PFSK-1 (cell line): Measurements from ENCODE around the gene VAV2.

Experiments
- FOXP2 ChIP-seq: optimal IDR thresholded peaks from 2 replicates; pipeline ENCODE3; 2011; ENCODE audit warnings: borderline replicate concordance, control low read depth, inconsistent platforms; ENCODE audit not compliant: insufficient read depth; ENCODE audit errors: extremely low read length, extremely low read depth
- POLR2AphosphoS5 ChIP-seq: IDR thresholded peaks from 2 replicates; pipeline ENCODE4 v1.6.1; 2012; ENCODE audit warnings: low read depth, mild to moderate bottlenecking, control low read depth, low read length, moderate library complexity
- SIN3A ChIP-seq: IDR thresholded peaks from 2 replicates; pipeline ENCODE4 v1.6.1; 2012; ENCODE audit warnings: mild to moderate bottlenecking, low read length, moderate library complexity, borderline replicate concordance; ENCODE audit not compliant: insufficient read depth
- TAF1 ChIP-seq: IDR thresholded peaks from 2 replicates; pipeline ENCODE4 v1.6.1; 2012; ENCODE audit warnings: low read length, control low read depth, borderline replicate concordance; ENCODE audit not compliant: insufficient read depth
- TF ChIP-seq, protein P1 (sequence below), 2 experiments: IDR thresholded peaks; 2 replicates each; pipeline versions ENCODE4 v1.6.1 to v1.8.0; 2011 to 2012; ENCODE audit warnings: low read depth in 2 of 2, low read length in 2 of 2, control low read depth in 1 of 2, inconsistent platforms in 1 of 2, mild to moderate bottlenecking in 1 of 2, moderate library complexity in 1 of 2; ENCODE audit not compliant: insufficient read depth in 1 of 2

The VAV2 gene

DNA sequence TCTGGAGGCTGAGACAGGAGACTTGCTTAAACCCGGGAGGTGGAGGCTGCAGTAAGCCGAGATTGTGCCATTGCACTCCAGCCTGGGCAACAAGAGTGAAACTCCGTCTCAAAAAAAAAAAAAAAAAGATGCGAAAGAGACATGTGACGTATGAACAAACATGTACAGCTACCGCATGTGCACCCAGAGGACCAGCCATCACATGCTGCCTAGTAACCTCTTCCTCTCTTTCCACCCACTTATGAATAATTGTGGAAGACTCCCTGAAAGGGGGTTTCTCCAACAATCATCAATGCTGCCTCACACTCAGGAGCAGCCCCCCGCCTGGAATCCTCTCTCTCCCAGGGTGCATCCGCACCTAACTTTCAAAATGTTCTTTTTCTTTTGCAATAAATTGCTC is 256.2 kb downstream of the VAV2 start:
- TF ChIP-seq FOXP2, result no peak
- TF ChIP-seq, protein P1, sequence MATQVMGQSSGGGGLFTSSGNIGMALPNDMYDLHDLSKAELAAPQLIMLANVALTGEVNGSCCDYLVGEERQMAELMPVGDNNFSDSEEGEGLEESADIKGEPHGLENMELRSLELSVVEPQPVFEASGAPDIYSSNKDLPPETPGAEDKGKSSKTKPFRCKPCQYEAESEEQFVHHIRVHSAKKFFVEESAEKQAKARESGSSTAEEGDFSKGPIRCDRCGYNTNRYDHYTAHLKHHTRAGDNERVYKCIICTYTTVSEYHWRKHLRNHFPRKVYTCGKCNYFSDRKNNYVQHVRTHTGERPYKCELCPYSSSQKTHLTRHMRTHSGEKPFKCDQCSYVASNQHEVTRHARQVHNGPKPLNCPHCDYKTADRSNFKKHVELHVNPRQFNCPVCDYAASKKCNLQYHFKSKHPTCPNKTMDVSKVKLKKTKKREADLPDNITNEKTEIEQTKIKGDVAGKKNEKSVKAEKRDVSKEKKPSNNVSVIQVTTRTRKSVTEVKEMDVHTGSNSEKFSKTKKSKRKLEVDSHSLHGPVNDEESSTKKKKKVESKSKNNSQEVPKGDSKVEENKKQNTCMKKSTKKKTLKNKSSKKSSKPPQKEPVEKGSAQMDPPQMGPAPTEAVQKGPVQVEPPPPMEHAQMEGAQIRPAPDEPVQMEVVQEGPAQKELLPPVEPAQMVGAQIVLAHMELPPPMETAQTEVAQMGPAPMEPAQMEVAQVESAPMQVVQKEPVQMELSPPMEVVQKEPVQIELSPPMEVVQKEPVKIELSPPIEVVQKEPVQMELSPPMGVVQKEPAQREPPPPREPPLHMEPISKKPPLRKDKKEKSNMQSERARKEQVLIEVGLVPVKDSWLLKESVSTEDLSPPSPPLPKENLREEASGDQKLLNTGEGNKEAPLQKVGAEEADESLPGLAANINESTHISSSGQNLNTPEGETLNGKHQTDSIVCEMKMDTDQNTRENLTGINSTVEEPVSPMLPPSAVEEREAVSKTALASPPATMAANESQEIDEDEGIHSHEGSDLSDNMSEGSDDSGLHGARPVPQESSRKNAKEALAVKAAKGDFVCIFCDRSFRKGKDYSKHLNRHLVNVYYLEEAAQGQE (IDR thresholded peaks at IDR 0.05; ENCODE audit: insufficient read depth in 1 of 2, low read depth in 2 of 2, low read length in 2 of 2), result no peak
- no peak for TF ChIP-seq POLR2AphosphoS5
- TF ChIP-seq TAF1, result no peak

DNA sequence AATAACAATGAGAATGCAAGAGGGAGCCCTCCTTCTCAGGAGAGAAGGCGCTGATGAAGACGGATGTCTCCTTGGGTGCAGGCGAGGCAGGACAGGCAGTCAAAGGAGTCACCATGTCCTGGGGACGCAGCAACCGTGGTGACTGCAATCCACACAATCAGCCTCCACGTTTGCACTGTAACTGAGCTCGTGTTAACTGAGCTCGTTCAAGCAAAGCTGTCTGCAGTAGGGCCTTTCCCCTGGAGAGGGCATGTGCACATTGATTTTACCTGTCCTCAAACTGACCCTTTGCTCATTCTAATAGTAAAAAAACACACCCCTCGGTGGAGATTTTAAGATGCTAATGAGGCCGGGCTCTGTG is 256.7 kb downstream of the VAV2 start:
- TF ChIP-seq FOXP2, result no peak
- TF ChIP-seq, protein P1 (IDR thresholded peaks at IDR 0.05; ENCODE audit: insufficient read depth in 1 of 2, low read depth in 2 of 2, low read length in 2 of 2), result no peak
- no peak for TF ChIP-seq POLR2AphosphoS5
- TF ChIP-seq SIN3A, result no peak
- no peak for TF ChIP-seq TAF1

DNA sequence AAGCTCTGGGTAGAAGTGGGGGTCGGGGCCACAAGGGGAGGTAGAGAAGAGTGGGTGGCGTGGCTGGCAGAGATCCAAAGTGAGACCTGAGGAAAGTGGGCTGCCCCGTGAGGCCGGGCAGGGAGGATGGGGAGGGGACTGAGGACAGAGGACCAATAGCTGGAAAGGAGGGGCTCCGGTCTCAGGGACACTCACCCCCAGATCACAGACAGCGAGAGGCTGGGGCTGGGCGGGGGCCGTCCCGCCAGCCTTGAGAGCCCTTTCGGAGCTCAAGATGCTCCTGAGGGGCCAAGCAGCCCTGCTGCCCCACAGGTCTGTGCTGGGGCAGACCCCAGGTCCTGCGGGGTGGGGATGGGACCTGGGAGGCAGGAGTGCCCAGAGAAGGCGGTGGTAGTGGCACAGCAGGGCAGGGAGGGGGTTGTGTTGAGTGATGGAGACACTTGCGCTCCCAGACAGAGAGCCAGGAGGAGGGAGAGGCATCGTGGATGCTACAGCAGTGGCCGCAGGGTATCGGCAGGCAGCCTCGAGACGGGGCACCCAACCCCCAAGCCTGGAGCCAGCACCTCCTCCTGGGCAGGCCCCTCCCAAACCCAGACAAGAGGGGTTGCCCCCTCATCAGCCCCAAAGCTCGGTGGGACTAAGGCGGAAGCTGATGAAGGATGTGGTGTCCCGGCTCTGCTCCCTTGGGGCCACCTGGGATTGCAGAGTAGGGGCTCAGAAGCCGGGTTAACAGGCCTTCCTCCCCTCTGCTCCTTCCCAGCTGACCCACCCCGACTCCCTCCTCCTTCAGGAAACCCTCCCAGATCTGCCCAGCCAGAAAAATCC is 257.3 kb downstream of the VAV2 start:
- TF ChIP-seq, protein P1 (IDR thresholded peaks at IDR 0.05; ENCODE audit: insufficient read depth in 1 of 2, low read depth in 2 of 2, low read length in 2 of 2), result no peak
- TF ChIP-seq POLR2AphosphoS5 (no peak), TAF1 (no peak), SIN3A (no peak), FOXP2 (no peak)

DNA sequence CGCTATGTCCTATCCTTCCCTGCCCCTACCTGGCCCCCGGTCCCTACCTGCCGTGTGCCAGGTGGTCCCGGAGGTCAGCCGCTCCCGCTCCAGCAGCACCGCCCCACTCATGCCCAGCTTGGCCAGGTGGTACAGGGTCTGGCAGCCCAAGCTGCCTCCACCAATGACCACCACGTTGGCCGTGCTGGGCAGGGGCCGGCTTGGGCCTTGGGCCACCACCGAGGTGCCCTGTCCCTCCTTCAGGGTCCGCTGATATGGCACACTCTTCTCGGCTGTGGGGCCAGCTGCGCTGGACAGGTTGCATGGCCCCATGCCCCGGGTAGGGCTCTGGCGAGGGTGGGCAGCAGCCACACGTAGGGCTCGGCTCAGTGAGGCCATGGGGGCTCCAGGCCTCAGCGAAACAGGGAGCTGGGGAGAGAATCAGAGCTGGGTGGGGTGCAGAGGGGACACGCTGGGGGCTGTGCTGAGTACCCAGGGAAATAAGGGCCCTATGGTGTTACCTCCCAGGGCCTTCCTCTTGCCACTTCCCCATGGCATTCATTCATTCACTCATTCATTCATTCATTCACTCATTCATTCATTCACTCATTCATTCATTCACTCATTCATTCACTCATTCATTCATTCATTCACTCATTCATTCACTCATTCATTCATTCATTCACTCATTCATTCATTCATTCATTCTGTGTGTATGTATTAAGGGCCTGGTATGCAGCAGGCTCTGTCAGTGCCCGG is 258.2 kb downstream of the VAV2 start:
- no peak for TF ChIP-seq POLR2AphosphoS5
- TF ChIP-seq, protein P1 (IDR thresholded peaks at IDR 0.05; ENCODE audit: insufficient read depth in 1 of 2, low read depth in 2 of 2, low read length in 2 of 2), result no peak
- TF ChIP-seq FOXP2, result no peak
- no peak for TF ChIP-seq TAF1
- no peak for TF ChIP-seq SIN3A
